ENCODE data around the gene HNRNPCL4.
"Not testable (repeated sequence)": the region's sequence is repeated elsewhere in the genome, so short reads cannot be mapped to it uniquely, and the experiment has no call there.

The HNRNPCL4 gene

GRCh38 chr1:13165531-13165930, at the start of gene HNRNPCL4:
HNRNPCL4 (minus strand) TSS chr1:13165631; CDS start chr1:13165467, 164 bp downstream.
- not testable (repeated sequence) for DNase-seq

GRCh38 chr1:13208712-13209111, 43.3 kb upstream of the HNRNPCL4 start:
- not testable (repeated sequence) for DNase-seq

DNA sequence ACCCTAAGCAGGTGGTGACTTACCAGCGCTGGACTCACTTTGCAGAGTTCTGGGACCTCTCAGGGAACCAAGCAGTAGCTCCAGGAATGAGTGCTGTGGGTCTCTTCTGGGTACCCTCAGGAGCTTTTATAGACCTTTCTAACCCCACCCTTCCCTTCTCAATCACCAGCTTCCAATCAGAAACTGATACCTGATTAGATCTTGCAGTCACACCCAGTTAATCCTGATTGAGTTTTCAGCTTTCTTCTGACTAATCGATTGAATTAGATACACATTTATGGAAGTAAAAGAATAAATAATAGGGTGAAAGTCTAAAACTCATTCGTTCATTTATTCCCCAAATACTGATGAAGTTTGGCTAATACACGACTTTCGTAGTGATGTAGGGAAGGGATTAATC, 35.9 kb upstream of the HNRNPCL4 start, which contains the start of gene PRAMEF13:
Gene PRAMEF13 (minus strand): TSS at position 101 of the 400 bp plus-strand sequence. CDS start 1,820 bp downstream, outside the sequence.
- DNase-seq, result not testable (repeated sequence)

GRCh38 chr1:13171548-13171947, 6.1 kb upstream of the HNRNPCL4 start, which contains the start of gene PRAMEF9:
PRAMEF9 (plus strand) TSS chr1:13171848; CDS start chr1:13175281, 3,433 bp downstream.
- not testable (repeated sequence) for DNase-seq

DNA sequence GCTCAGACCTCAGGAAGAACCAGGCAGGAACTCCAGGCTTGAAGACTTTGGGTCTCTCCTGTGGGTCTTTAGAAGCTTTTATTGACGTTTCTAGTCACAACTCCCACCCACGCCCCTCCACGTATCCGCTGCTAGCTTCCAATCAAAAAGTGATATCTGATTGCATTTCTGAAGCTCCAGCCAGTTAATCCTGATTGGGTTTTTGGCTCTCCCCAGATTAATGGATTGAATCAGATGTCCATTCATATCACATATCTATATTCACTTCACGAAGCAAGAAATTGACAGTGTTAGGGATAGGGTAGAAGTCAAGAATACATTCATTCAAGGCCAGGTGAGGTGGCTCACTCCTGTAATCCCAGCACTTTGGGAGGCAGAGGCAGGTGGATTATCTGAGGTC, 9.5 kb downstream of the HNRNPCL4 start, which contains the start of gene PRAMEF26:
Gene PRAMEF26 (minus strand): TSS at position 101 of the 400 bp plus-strand sequence. CDS start 2,914 bp downstream, outside the sequence.
- DNase-seq, result not testable (repeated sequence)

GRCh38 chr1:13116754-13117153, 48.7 kb downstream of the HNRNPCL4 start, which contains the start of gene HNRNPCL2:
HNRNPCL2 (minus strand) TSS chr1:13116854; CDS start chr1:13116400, 454 bp downstream.
- not testable (repeated sequence) for DNase-seq

All from SIG-M5 (cell line).